ENCODE results near the gene SCARF2.

Gene SCARF2

GRCh38 chr22:20439928-20440575 lies 2.4 kb upstream of the SCARF2 start (continued):
- no peak for TF ChIP-seq ZSCAN5A (tag by site-specific recombination; IDR thresholded peaks at IDR 0.05)
- TF ChIP-seq EGR2 (tag by site-specific recombination; IDR thresholded peaks at IDR 0.05; ENCODE audit: low read depth), result no peak
- TF ChIP-seq SALL2 (tag by site-specific recombination; IDR thresholded peaks at IDR 0.05; ENCODE audit: borderline replicate concordance), result no peak
- no peak for TF ChIP-seq ZNF624 (tag by site-specific recombination; IDR thresholded peaks at IDR 0.05)

GRCh38 chr22:20439556-20439927 lies 1.9 kb upstream of the SCARF2 start:
- Histone ChIP-seq H3K4me3 (ENCODE audit: low read depth, low read length) (no peak overlapping the region), H3K4me1 (ENCODE audit: control insufficient read depth, insufficient read depth, low read length) (no peaks in the 10 kb centered on the region), H3K36me3 (ENCODE audit: control insufficient read depth in 2 of 2, insufficient read depth in 1 of 2, low read length in 2 of 2) (peaks cover 0 to 38% of the 10 kb centered on the region in 2 experiments; a peak in 2 of 3 replicates), H3K27ac (ENCODE audit: extremely low read depth, low read depth, low read length) (no peak overlapping the region), H3K9me3 (ENCODE audit: control insufficient read depth, insufficient read depth, low read depth, low read length) (no peaks in the 10 kb centered on the region)
- CTCF ChIA-PET, result interaction anchor here (1.4 kb wide), 1 partner anchor 17 kb away, joined by 5 read pairs; no protein-coding TSS in a partner anchor
- POLR2A ChIA-PET, result no interaction called here
- TF ChIP-seq ZNF146 (tag by site-specific recombination; IDR thresholded peaks at IDR 0.05) (no peak), ZNF513 (tag by site-specific recombination; IDR thresholded peaks at IDR 0.05) (no peak), PRDM2 (tag by site-specific recombination; IDR thresholded peaks at IDR 0.05; ENCODE audit: borderline replicate concordance) (no peak), REST (tag by site-specific recombination; IDR thresholded peaks at IDR 0.05) (no peak), ZNF350 (tag by site-specific recombination; IDR thresholded peaks at IDR 0.05) (no peak), ZBTB17 (tag by site-specific recombination; IDR thresholded peaks at IDR 0.05) (no peak), ZNF561 (tag by site-specific recombination; IDR thresholded peaks at IDR 0.05; ENCODE audit: borderline replicate concordance) (no peak)

Data from HEK293 (cell line).